HCT116 (cell line): Measurements from ENCODE around the gene DHRSX. TPM values are rescaled to one million over a fixed set of nuclear protein-coding genes. Genes with fewer than 3 reads are reported as not detected.
A peak's percentile ranks its signal among the peaks of the same experiment; 100 is the strongest.

Experiments
- ATAC-seq: fragments of 200-7000 bp; cut with Tn5 transposase; 2 replicates; pipeline ENCODE4 v1.9.1; 2020; ENCODE audit warnings: mild to moderate bottlenecking, moderate library complexity
- BruUV-seq: library from RNA; stranded (reverse); fragments of 400-500 nt; replicated peaks from 2 replicates; lab custom pipeline; 2021; lab: Mats Ljungman, UMichigan
- CTCF ChIA-PET: fragments of 300-600 bp; sonication (Branson Sonifier 250); formaldehyde crosslinking; loops from one replicate; lab custom pipeline; 2021; ENCODE audit warnings: antibody characterized with exemption; lab: Charles Lee
- POLR2A ChIA-PET: fragments of 300-600, 350-600 bp; sonication (Branson Sonifier 250); formaldehyde crosslinking; loops from one replicate; lab custom pipeline; 2021; ENCODE audit warnings: antibody characterized with exemption; lab: Charles Lee
- RAD21 ChIA-PET, 2 experiments: fragments of 300-600 bp; sonication (Branson Sonifier 250); formaldehyde crosslinking; loops; one replicate each; lab custom pipeline; 2023; ENCODE audit warnings: low total read pairs in 2 of 2; ENCODE audit not compliant: uncharacterized antibody in 2 of 2, unreplicated experiment in 2 of 2, low non-redundant PET in 1 of 2; lab: Charles Lee
- DNase-seq: peaks from one replicate; pipeline ENCODE4 v3.0.0-alpha.2; 2010; ENCODE audit warnings: low read depth, low spot score
- H2AFZ ChIP-seq: fragments of 200-600 bp; shearing (Covaris generic), sonication (generic); 2 replicates; pipeline ENCODE4 v1.6.1; 2017; ENCODE audit warnings: low read depth, mixed run types, mixed read lengths, antibody characterized with exemption, low read length; ENCODE audit not compliant: poor library complexity, severe bottlenecking
- H3K27ac ChIP-seq: 2 replicates; pipeline ENCODE4 v1.5.1; 2012; ENCODE audit warnings: low read depth, low read length
- H3K27me3 ChIP-seq: fragments of 200-600 bp; sonication (generic); 2 replicates; pipeline ENCODE4 v1.6.1; 2016; ENCODE audit warnings: mixed run types, low read length, mixed read lengths; ENCODE audit not compliant: insufficient read depth
- H3K36me3 ChIP-seq, 2 experiments: fragments of 200-500 bp in 1 of 2; fragments of 200-600 bp in 1 of 2; sonication (Bioruptor generic) in 1 of 2; sonication (generic) in 1 of 2; 2 replicates each; pipeline versions ENCODE4 v1.5.1 to v1.6.1; 2014 to 2016; ENCODE audit warnings: low read length in 2 of 2, inconsistent platforms in 1 of 2, mixed read lengths in 1 of 2, mixed run types in 1 of 2; ENCODE audit not compliant: insufficient read depth in 2 of 2, control insufficient read depth in 1 of 2
- H3K4me1 ChIP-seq, 2 experiments: fragments of 200-600 bp in 1 of 2; sonication (generic) in 1 of 2; 2 replicates each; pipeline versions ENCODE4 v1.5.1 to v1.6.1; 2012 to 2017; ENCODE audit warnings: low read length in 2 of 2, inconsistent platforms in 1 of 2, mild to moderate bottlenecking in 1 of 2, mixed read lengths in 1 of 2, mixed run types in 1 of 2, moderate library complexity in 1 of 2; ENCODE audit not compliant: insufficient read depth in 2 of 2, control insufficient read depth in 1 of 2
- H3K4me2 ChIP-seq: fragments of 200-600 bp; sonication (generic); 2 replicates; pipeline ENCODE4 v1.6.1; 2017; ENCODE audit warnings: mixed run types, low read length, mixed read lengths
- H3K4me3 ChIP-seq, 2 experiments: fragments of 200-600 bp in 1 of 2; sonication (generic) in 1 of 2; replicated peaks in 1 of 2; 2 replicates each; pipeline ENCODE4 v1.5.1; 2011 to 2016; ENCODE audit warnings: low read length in 2 of 2, control low read depth in 1 of 2, low read depth in 1 of 2, mild to moderate bottlenecking in 1 of 2, mixed read lengths in 1 of 2, mixed run types in 1 of 2
- H3K79me2 ChIP-seq: fragments of 200-600 bp; sonication (generic); 2 replicates; pipeline ENCODE4 v1.6.1; 2017; ENCODE audit warnings: mild to moderate bottlenecking, mixed run types, low read length, moderate library complexity, mixed read lengths; ENCODE audit not compliant: insufficient read depth
- H3K9ac ChIP-seq: fragments of 200-600 bp; sonication (generic); 2 replicates; pipeline ENCODE4 v1.6.1; 2016; ENCODE audit warnings: low read length, mixed read lengths
- H3K9me2 ChIP-seq: fragments of 200-600 bp; sonication (generic), shearing (Covaris generic); 2 replicates; pipeline ENCODE4 v1.6.1; 2017; ENCODE audit warnings: mixed run types, mild to moderate bottlenecking, moderate library complexity; ENCODE audit not compliant: insufficient read depth
- H3K9me3 ChIP-seq, 2 experiments: fragments of 200-500 bp in 1 of 2; fragments of 200-600 bp in 1 of 2; sonication (Bioruptor generic) in 1 of 2; sonication (generic) in 1 of 2; 2 replicates each; pipeline ENCODE4 v1.6.1; 2014 to 2017; ENCODE audit warnings: low read length in 2 of 2, mixed read lengths in 2 of 2, inconsistent platforms in 1 of 2, low read depth in 1 of 2, mild to moderate bottlenecking in 1 of 2, mixed run types in 1 of 2, moderate library complexity in 1 of 2; ENCODE audit not compliant: control insufficient read depth in 1 of 2, insufficient read depth in 1 of 2
- H4K20me1 ChIP-seq: fragments of 200-600 bp; sonication (generic), shearing (Covaris generic); 2 replicates; pipeline ENCODE4 v1.6.1; 2017; ENCODE audit warnings: mixed run types, mild to moderate bottlenecking, moderate library complexity; ENCODE audit not compliant: insufficient read depth
- ELF1 ChIP-seq: IDR thresholded peaks from 2 replicates; pipeline ENCODE4 v1.6.1; 2012; ENCODE audit warnings: low read depth, borderline replicate concordance
- MAX ChIP-seq: IDR thresholded peaks from 2 replicates; pipeline ENCODE4 v1.6.1; 2012
- TCF7L2 ChIP-seq: IDR thresholded peaks from 2 replicates; pipeline ENCODE4 v1.7.0; 2011; ENCODE audit warnings: borderline replicate concordance, inconsistent platforms; ENCODE audit not compliant: insufficient read depth, insufficient read length; ENCODE audit errors: extremely low read depth
- ZBTB33 ChIP-seq: IDR thresholded peaks from 2 replicates; pipeline ENCODE4 v1.6.1; 2011; ENCODE audit warnings: mild to moderate bottlenecking, low read length, moderate library complexity; ENCODE audit not compliant: insufficient replicate concordance; ENCODE audit errors: extremely low read depth
- ZFX ChIP-seq: fragments of 450-650 bp; IDR thresholded peaks from 2 replicates; pipeline ENCODE4 v1.6.1; 2017
- intact Hi-C: fragments of 100-400 bp; cut with micrococcal nuclease; formaldehyde crosslinking; loops from 2 replicates; pipeline ENCODE4 v1.10.0; 2022
- total RNA-seq: library from RNA; stranded (reverse); gene quantifications from one replicate; pipeline ENCODE4 v1.2.1, GENCODE V29; 2021; ENCODE audit not compliant: unreplicated experiment

DHRSX gene
- total RNA-seq, 1 experiment from 2014 or later: 11.9 TPM

- Histone ChIP-seq H3K4me1 (peaks cover 20 to 27% of the 10 kb centered on the region in 2 experiments), H3K27ac (peak overlapping the region; percentile 67), H3K9ac (no peak overlapping the region), H3K27me3 (no peaks in the 10 kb centered on the region), H3K36me3 (no peaks in the 10 kb centered on the region), H3K4me2 (peak overlapping the region; percentile 73), H3K79me2 (no peaks in the 10 kb centered on the region), H3K4me3 (no peak overlapping the region), H3K9me3 (no peaks in the 10 kb centered on the region), H3K9me2 (no peaks in the 10 kb centered on the region), H2AFZ (no peak overlapping the region), H4K20me1 (no peaks in the 10 kb centered on the region)
- BruUV-seq: no TSS peak
- CTCF ChIA-PET: no interaction called here
- ATAC-seq (no peak), DNase-seq (no peak)
- POLR2A ChIA-PET: no interaction called here
- TF ChIP-seq MAX: no peak
- TF ChIP-seq ZFX: no peak
- TF ChIP-seq TCF7L2: peak; percentile 21
- no peak for TF ChIP-seq ELF1
- no peak for TF ChIP-seq ZBTB33
- RAD21 ChIA-PET: no interaction called here
- intact Hi-C loops: no loop called here
Measured at GRCh38 chrX:2187352-2188115, 313.2 kb downstream of the DHRSX start.
